Testis (tissue), 2 donors: ENCODE measurements around the gene KRTAP10-1.

Source experiments
- CTCF ChIP-seq, 3 experiments: fragments of 450-650 bp in 2 of 3; fragments of 200-600 bp in 1 of 3; sonication (generic) in 1 of 3; IDR thresholded peaks; one replicate each; pipeline ENCODE4 v1.5.1; 2016 to 2019; ENCODE audit warnings: antibody characterized with exemption in 3 of 3, mild to moderate bottlenecking in 2 of 3, moderate library complexity in 1 of 3
- POLR2A ChIP-seq: fragments of 450-650 bp; IDR thresholded peaks from one replicate; pipeline ENCODE4 v1.6.1; 2017; ENCODE audit warnings: antibody characterized with exemption, mild to moderate bottlenecking, moderate library complexity

- no peak for TF ChIP-seq POLR2A
- no peak for TF ChIP-seq CTCF (IDR thresholded peaks at IDR 0.05)
These were observed 30.5 kb downstream of the KRTAP10-1 start for GRCh38 chr21:44509539-44509938.
